CD4-positive, alpha-beta T cell treated with Interleukin-4 for 4 hours (primary cell): ENCODE measurements around the gene TPH2.

ENCODE experiments used
- DNase-seq: peaks from one replicate; pipeline ENCODE4 v3.0.0-alpha.2; 2020

The TPH2 gene

GRCh38 chr12:72037006-72037795 lies 98.6 kb downstream of the TPH2 start:
- no peak for DNase-seq

GRCh38 chr12:72041811-72042210 lies 103.2 kb downstream of the TPH2 start:
- no peak for DNase-seq

GRCh38 chr12:72053604-72054003 lies 115.0 kb downstream of the TPH2 start:
- DNase-seq = no peak

GRCh38 chr12:72054511-72054910 lies 115.9 kb downstream of the TPH2 start:
- no peak for DNase-seq

GRCh38 chr12:72057330-72057914 lies 118.8 kb downstream of the TPH2 start:
- no peak for DNase-seq

- DNase-seq = no peak
These were observed 124.4 kb downstream of the TPH2 start for GRCh38 chr12:72063073-72063472.

GRCh38 chr12:72071030-72071429 lies 132.4 kb downstream of the TPH2 start:
- DNase-seq = no peak

GRCh38 chr12:72072592-72073212 lies 134.1 kb downstream of the TPH2 start:
- DNase-seq = no peak

- no peak for DNase-seq
These were observed 135.4 kb downstream of the TPH2 start for GRCh38 chr12:72074065-72074464.

GRCh38 chr12:72074956-72075355 lies 136.3 kb downstream of the TPH2 start:
- DNase-seq = no peak

GRCh38 chr12:72075401-72075800 lies 136.8 kb downstream of the TPH2 start:
- no peak for DNase-seq

GRCh38 chr12:72075891-72076557 lies 137.4 kb downstream of the TPH2 start:
- no peak for DNase-seq

GRCh38 chr12:72076558-72076915 lies 137.9 kb downstream of the TPH2 start:
- no peak for DNase-seq

GRCh38 chr12:72077111-72077820 lies 138.6 kb downstream of the TPH2 start:
- no peak for DNase-seq

- DNase-seq = no peak
These were observed 143.1 kb downstream of the TPH2 start for GRCh38 chr12:72081777-72082176.
